NCI-H2171 (cell line): ENCODE measurements around the gene GLS.
"Not testable (repeated sequence)": the region's sequence is repeated elsewhere in the genome, so short reads cannot be mapped to it uniquely, and the experiment has no call there.

ENCODE experiments used
- DNase-seq: peaks from one replicate; lab custom pipeline; 2025; lab: John Stamatoyannopoulos, UW

GLS gene

GRCh38 chr2:190933361-190933760 lies 52.7 kb downstream of the GLS start:
- DNase-seq, result no peak

- no peak for DNase-seq
These were observed 54.4 kb downstream of the GLS start for GRCh38 chr2:190935054-190935453.

- no peak for DNase-seq
These were observed 58.2 kb downstream of the GLS start for GRCh38 chr2:190938771-190939335.

- DNase-seq, result no peak
These were observed 59.8 kb downstream of the GLS start for GRCh38 chr2:190940454-190940853.

GRCh38 chr2:190941571-190941970 lies 61.0 kb downstream of the GLS start:
- DNase-seq, result no peak

DNA sequence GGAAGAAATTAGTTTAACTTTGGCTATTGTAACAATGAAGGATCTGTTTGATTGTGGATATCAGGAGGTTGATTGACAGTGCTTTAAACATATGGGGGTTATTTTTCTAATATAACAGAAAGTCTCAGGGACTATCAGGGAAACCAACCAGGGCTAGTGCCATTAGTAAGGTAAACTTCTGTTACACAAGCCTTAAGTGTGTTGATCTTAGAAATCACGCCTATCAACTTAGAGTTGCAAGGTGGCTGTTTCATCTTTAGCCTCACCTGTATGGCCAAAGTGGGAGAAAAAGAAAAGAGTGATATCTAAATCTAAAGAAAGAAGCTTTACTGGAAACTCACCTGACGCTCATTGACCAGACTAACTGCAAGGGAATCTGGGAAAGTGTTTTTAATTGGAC lies 62.1 kb downstream of the GLS start:
- DNase-seq, result no peak

DNA sequence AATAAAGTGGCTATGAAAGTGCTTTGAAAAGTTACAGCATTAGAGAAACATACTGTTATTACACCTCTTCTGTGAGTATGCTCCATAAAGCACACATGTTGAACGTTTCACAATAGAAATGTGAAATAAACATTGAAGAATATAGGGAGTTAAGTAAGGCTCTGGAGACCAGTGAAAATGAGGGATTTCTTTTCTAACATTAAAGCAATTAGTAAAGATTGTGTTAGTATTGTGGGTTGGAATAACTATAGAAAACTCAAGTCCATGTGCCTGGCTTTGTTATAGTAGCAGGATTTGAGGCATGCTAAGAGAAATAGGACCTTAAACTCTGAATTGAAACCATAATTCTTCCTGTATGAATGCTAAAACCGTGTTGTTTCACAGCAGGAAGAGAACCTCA lies 63.1 kb downstream of the GLS start:
- DNase-seq, result no peak

- no peak for DNase-seq
These were observed 66.5 kb downstream of the GLS start for GRCh38 chr2:190947141-190947540.

- no peak for DNase-seq
These were observed 67.2 kb downstream of the GLS start for GRCh38 chr2:190947711-190948251.

- no peak for DNase-seq
These were observed 68.0 kb downstream of the GLS start for GRCh38 chr2:190948671-190949070.

- no peak for DNase-seq
These were observed 70.0 kb downstream of the GLS start for GRCh38 chr2:190950566-190950991.

- no peak for DNase-seq
These were observed 72.6 kb downstream of the GLS start for GRCh38 chr2:190953257-190953656.

GRCh38 chr2:190959911-190960788 lies 79.5 kb downstream of the GLS start:
- DNase-seq, result no peak

- not testable (repeated sequence) for DNase-seq
These were observed 80.5 kb downstream of the GLS start for GRCh38 chr2:190961117-190961516.

GRCh38 chr2:190961918-190962487 lies 81.4 kb downstream of the GLS start:
- DNase-seq, result no peak

GRCh38 chr2:190963088-190963487 lies 82.5 kb downstream of the GLS start:
- DNase-seq, result no peak

DNA sequence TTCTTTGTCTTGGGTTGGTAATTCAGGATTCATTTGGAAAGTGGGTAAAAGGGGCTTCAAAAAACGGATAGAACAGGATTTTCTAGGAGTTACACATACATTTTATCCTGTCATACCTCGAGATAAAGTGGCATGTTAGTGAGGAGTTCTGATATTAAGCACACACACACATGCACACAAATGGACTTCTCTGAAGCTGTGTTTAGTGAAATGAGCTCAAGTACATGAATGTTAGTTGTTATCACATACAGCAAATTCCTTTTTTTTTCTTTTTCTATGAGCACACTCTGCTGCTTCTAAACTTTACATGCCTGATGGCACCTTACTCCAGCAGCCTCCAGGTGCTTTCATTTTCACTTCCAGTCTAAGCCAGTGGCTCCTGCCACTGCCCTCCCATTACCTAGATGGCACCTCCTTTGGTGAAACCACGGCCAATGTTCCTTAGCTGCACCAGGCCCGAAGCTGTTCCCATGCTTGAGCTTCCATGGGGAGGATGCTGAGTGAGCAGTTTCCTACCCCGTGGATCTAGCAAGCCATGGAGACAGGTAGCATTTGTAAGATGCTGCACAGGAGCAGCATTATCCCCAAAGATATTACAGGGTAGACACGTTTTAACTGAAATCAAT lies 83.7 kb downstream of the GLS start:
- no peak for DNase-seq

GRCh38 chr2:190965580-190966222 lies 85.1 kb downstream of the GLS start:
- DNase-seq, result no peak

DNA sequence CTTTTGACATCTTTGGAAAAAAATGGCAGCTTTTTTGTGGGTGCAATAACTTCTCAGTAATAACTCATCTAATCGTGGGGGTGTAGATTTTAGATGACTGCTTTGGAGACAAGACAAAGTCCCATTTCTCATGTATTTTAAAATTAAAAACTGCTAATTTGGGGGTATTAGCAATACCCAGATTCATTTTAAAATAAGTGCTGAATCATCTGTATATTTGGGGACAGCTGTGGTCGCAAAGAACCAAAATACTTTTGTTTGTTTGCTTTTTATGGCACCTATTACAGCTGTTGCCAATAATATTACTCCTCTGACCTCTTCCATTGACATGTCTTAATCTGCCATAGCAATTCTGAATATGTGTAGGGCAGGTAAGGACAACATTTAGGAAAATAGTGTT lies 87.9 kb downstream of the GLS start:
- DNase-seq, result no peak

- DNase-seq, result no peak
These were observed 89.5 kb downstream of the GLS start for GRCh38 chr2:190970160-190970559.

- no peak for DNase-seq
These were observed 90.4 kb downstream of the GLS start for GRCh38 chr2:190970873-190971506.

DNA sequence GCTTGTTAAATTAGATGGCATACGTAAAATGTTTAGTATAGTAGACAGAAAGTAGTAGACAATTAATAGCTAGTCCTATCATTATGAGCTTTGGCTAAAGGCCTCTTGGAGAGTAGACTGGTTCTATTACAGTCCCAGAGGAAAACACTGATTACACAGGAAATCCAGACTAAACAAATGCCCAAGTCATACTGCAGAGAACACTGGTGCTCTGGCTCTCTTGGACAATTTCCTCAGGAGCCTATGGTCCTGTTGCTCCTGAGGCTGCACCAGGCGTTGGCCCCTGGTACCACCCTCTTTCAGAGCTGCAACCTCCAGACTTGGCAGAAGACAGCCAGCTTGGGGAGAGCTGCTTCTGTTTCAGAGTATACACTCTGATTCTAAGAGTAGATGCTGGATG lies 91.6 kb downstream of the GLS start:
- DNase-seq, result no peak
